ENCODE data around the gene ZNF385D. TPM values are rescaled to one million over a fixed set of nuclear protein-coding genes. Genes with fewer than 3 reads are reported as not detected.

Gene ZNF385D
- total and polyA plus RNA-seq, 2 experiments from 2014 or later: 2.7 to 12.3 TPM

DNA sequence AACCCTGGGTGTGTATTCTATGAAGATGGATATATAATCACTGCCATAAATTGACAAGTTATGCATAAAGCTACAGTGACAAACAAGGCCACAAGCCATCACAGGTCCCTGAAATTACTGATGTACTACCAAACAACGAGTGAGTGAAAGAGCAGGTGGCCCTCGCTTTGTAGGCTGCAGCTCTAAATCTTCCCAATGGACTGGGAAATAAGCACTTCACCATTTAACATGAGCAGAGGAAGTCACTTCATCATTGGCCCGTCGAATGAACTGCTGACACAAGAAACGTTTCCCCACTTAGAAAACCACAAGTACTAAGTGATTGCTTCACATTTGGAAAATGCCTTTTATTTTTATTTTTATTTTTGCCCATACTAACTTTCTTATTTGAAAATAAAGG is 218.0 kb downstream of the ZNF385D start:
- H3K9me3 Mint-ChIP-seq: no peaks in the 10 kb centered on the region
- peaks cover 8% of the 10 kb centered on the region; the same call in 1 of the 2 replicates for H3K4me1 ChIP-seq (ENCODE audit: insufficient read depth)
- no peak overlapping the region for H3K4me2 ChIP-seq
- H3K9me2 ChIP-seq (ENCODE audit: insufficient read depth): peaks cover 8% of the 10 kb centered on the region; the same call in 1 of the 2 replicates
- no peaks in the 10 kb centered on the region for H3K36me3 Mint-ChIP-seq (ENCODE audit: low read depth)
- no peaks in the 10 kb centered on the region; the same call in 1 of the 2 replicates for H4K20me1 ChIP-seq (replicated peaks; ENCODE audit: insufficient read depth)
- H3K27me3 Mint-ChIP-seq (ENCODE audit: insufficient read depth, low read depth, poor library complexity): no peaks in the 10 kb centered on the region
- ATAC-seq (no peak), DNase-seq (ENCODE audit: low spot score) (no peak)
- no peaks in the 10 kb centered on the region for H3K79me2 ChIP-seq (replicated peaks; ENCODE audit: insufficient read depth)
- no peaks in the 10 kb centered on the region for H3F3A ChIP-seq (replicated peaks; ENCODE audit: low read depth)
- no peaks in the 10 kb centered on the region for H3K27me3 ChIP-seq (ENCODE audit: insufficient read depth)
- peaks cover 7% of the 10 kb centered on the region for H3K4me1 Mint-ChIP-seq
- TF ChIP-seq, protein P1, sequence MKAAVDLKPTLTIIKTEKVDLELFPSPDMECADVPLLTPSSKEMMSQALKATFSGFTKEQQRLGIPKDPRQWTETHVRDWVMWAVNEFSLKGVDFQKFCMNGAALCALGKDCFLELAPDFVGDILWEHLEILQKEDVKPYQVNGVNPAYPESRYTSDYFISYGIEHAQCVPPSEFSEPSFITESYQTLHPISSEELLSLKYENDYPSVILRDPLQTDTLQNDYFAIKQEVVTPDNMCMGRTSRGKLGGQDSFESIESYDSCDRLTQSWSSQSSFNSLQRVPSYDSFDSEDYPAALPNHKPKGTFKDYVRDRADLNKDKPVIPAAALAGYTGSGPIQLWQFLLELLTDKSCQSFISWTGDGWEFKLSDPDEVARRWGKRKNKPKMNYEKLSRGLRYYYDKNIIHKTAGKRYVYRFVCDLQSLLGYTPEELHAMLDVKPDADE (IDR thresholded peaks at IDR 0.05): no peak
- TF ChIP-seq ZNF331 (CRISPR knock-in tag; IDR thresholded peaks at IDR 0.05; ENCODE audit: low read depth) (no peak), CREB1 (CRISPR knock-in tag; IDR thresholded peaks at IDR 0.05; ENCODE audit: low read depth) (no peak), STAT1 (IDR thresholded peaks at IDR 0.05; ENCODE audit: unreplicated experiment) (no peak), EZH2phosphoT487 (IDR thresholded peaks at IDR 0.05; ENCODE audit: unreplicated experiment) (no peak), ZNF114 (CRISPR knock-in tag; IDR thresholded peaks at IDR 0.05) (no peak)
- TF ChIP-seq, protein P2, sequence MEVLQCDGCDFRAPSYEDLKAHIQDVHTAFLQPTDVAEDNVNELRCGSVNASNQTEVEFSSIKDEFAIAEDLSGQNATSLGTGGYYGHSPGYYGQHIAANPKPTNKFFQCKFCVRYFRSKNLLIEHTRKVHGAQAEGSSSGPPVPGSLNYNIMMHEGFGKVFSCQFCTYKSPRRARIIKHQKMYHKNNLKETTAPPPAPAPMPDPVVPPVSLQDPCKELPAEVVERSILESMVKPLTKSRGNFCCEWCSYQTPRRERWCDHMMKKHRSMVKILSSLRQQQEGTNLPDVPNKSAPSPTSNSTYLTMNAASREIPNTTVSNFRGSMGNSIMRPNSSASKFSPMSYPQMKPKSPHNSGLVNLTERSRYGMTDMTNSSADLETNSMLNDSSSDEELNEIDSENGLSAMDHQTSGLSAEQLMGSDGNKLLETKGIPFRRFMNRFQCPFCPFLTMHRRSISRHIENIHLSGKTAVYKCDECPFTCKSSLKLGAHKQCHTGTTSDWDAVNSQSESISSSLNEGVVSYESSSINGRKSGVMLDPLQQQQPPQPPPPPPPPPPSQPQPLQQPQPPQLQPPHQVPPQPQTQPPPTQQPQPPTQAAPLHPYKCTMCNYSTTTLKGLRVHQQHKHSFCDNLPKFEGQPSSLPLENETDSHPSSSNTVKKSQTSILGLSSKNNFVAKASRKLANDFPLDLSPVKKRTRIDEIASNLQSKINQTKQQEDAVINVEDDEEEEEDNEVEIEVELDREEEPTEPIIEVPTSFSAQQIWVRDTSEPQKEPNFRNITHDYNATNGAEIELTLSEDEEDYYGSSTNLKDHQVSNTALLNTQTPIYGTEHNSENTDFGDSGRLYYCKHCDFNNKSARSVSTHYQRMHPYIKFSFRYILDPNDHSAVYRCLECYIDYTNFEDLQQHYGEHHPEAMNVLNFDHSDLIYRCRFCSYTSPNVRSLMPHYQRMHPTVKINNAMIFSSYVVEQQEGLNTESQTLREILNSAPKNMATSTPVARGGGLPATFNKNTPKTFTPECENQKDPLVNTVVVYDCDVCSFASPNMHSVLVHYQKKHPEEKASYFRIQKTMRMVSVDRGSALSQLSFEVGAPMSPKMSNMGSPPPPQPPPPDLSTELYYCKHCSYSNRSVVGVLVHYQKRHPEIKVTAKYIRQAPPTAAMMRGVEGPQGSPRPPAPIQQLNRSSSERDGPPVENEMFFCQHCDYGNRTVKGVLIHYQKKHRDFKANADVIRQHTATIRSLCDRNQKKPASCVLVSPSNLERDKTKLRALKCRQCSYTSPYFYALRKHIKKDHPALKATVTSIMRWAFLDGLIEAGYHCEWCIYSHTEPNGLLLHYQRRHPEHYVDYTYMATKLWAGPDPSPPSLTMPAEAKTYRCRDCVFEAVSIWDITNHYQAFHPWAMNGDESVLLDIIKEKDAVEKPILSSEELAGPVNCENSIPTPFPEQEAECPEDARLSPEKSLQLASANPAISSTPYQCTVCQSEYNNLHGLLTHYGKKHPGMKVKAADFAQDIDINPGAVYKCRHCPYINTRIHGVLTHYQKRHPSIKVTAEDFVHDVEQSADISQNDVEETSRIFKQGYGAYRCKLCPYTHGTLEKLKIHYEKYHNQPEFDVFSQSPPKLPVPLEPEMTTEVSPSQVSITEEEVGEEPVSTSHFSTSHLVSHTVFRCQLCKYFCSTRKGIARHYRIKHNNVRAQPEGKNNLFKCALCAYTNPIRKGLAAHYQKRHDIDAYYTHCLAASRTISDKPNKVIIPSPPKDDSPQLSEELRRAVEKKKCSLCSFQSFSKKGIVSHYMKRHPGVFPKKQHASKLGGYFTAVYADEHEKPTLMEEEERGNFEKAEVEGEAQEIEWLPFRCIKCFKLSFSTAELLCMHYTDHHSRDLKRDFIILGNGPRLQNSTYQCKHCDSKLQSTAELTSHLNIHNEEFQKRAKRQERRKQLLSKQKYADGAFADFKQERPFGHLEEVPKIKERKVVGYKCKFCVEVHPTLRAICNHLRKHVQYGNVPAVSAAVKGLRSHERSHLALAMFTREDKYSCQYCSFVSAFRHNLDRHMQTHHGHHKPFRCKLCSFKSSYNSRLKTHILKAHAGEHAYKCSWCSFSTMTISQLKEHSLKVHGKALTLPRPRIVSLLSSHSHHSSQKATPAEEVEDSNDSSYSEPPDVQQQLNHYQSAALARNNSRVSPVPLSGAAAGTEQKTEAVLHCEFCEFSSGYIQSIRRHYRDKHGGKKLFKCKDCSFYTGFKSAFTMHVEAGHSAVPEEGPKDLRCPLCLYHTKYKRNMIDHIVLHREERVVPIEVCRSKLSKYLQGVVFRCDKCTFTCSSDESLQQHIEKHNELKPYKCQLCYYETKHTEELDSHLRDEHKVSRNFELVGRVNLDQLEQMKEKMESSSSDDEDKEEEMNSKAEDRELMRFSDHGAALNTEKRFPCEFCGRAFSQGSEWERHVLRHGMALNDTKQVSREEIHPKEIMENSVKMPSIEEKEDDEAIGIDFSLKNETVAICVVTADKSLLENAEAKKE (CRISPR knock-in tag; IDR thresholded peaks at IDR 0.05): no peak
- H3K27ac Mint-ChIP-seq: no peak overlapping the region
- no peak overlapping the region for H3K4me3 ChIP-seq
- H3K36me3 ChIP-seq (ENCODE audit: insufficient read depth): no peaks in the 10 kb centered on the region
- no peak overlapping the region for H3K27ac ChIP-seq (ENCODE audit: low read depth)
- no peak overlapping the region for H3K4me3 Mint-ChIP-seq
- H2AFZ ChIP-seq: no peak overlapping the region

All from GM23338 (cell line).